NT2/D1 (cell line): Measurements from ENCODE around the gene AMZ1.

ENCODE experiments used
- DNase-seq: peaks from one replicate; pipeline ENCODE4 v3.0.0-alpha.2; 2011; ENCODE audit warnings: low read depth, low spot score
- H3K27me3 ChIP-seq: 2 replicates; pipeline ENCODE4 v1.6.0; 2011; ENCODE audit warnings: mild to moderate bottlenecking; ENCODE audit not compliant: insufficient read length, insufficient read depth
- H3K36me3 ChIP-seq: 2 replicates; pipeline ENCODE4 v1.6.1; 2011; ENCODE audit warnings: mild to moderate bottlenecking, low read length, mixed read lengths; ENCODE audit not compliant: insufficient read depth, insufficient read length
- H3K4me1 ChIP-seq: 2 replicates; pipeline ENCODE4 v1.5.1; 2011; ENCODE audit not compliant: insufficient read depth, insufficient read length
- H3K4me3 ChIP-seq: 2 replicates; pipeline ENCODE4 v1.5.1; 2011; ENCODE audit warnings: low read depth; ENCODE audit not compliant: insufficient read length
- H3K9ac ChIP-seq: 2 replicates; pipeline ENCODE4 v1.6.0; 2011; ENCODE audit warnings: low read depth; ENCODE audit not compliant: insufficient read length
- H3K9me3 ChIP-seq: 2 replicates; pipeline ENCODE4 v1.5.1; 2011; ENCODE audit warnings: mild to moderate bottlenecking, low read length; ENCODE audit not compliant: insufficient read depth
- SUZ12 ChIP-seq: IDR thresholded peaks from 2 replicates; pipeline ENCODE4 v1.6.1; 2011; ENCODE audit not compliant: insufficient read length, insufficient read depth; ENCODE audit errors: extremely low read depth
- YY1 ChIP-seq: IDR thresholded peaks from 2 replicates; pipeline ENCODE4 v1.6.1; 2011; ENCODE audit not compliant: insufficient read length, insufficient read depth
- ZNF274 ChIP-seq: IDR thresholded peaks from 2 replicates; pipeline ENCODE4 v1.6.1; 2011; ENCODE audit warnings: mild to moderate bottlenecking, low read depth, low read length

The AMZ1 gene

DNA sequence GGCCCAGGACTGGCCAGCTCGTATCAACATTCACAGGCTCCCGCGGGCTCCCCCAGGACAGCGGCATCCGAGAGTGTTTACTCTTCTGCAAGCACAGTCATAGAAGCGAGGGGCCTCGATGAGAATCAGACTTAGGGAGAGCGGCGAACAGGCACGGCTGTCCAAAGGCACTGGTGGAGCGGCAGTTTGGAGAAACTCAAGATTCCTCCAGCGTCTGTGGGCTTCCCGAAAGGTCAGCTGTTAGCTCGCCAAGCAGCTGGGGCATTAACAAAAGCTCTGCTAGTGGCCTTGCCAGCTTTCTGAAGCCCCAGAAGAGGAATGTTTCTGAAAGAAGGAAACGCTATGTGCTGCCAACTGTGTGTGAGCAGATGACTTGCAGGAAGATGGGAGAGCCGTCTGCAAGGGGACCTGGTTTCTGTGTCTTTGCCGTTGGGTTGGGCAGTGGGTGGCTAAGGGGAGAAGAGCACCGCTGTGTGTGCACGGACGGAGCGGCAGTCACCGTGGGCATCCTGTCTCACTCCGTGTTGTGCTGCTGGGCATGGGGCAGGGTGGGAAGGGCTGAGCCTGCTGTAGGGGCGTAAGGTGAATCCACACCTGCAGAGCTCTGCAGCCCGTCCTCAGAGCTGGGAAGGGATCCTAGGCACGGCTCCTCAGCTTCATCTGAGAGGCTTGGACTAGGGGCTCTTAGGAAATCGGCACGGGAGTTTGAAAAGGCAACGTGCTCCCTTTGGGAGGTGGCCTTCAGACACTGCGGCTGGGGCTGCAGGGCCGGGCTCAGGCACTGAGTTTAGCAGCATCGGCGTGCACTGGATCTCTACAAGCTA lies 42.1 kb downstream of the AMZ1 start:
- H3K36me3 ChIP-seq, result peaks cover 70% of the 10 kb centered on the region
- no peak overlapping the region for H3K4me3 ChIP-seq
- no peaks in the 10 kb centered on the region for H3K27me3 ChIP-seq
- peaks cover 18% of the 10 kb centered on the region for H3K4me1 ChIP-seq
- DNase-seq, result no peak
- TF ChIP-seq ZNF274 (no peak), SUZ12 (no peak), YY1 (no peak)
- H3K9ac ChIP-seq, result no peak overlapping the region
- H3K9me3 ChIP-seq, result no peaks in the 10 kb centered on the region; the same call in 1 of the 2 replicates

DNA sequence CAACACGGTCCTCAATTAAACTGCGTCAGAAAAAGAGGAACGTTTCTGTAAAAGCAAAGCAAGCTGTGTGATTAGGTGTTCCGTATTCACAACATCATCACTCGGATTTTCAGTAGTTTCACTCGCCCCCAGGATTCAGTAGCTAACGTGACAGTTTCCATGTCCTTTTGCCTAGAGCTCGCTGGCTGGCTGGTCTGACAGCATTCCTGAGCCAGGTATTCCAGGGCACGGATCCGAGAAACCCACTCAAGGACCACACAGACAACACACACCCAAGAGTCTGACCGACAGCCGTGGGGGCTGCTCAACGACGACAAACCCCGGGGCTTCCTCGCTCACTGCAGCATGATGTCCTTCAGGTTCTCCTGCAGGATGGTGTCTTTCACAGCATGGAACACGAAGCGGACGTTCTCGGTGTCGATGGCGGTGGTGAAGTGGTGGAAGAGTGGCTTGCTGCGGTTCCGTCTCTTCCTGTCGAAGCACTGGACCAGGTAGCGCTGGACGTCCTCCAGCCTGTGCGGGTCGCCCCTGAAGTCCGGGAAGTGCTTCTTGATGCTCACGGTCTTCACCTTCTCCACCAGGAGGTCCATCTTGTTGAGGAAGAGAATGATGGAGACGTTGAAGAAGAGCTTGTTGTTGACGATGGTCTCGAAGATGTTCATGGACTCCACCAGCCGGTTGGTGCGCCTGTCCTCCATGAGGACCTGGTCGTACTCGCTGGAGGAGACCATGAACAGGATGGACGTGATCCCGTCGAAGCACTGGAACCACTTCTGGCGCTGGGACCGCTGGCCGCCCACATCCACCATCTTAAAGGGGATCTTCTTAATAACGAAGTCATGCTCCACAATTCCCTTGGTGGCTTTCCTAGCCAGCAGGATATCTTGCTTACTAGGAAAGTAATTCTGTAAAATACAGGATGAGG lies 43.1 kb downstream of the AMZ1 start:
- Histone ChIP-seq H3K9me3 (no peaks in the 10 kb centered on the region; the same call in 1 of the 2 replicates), H3K36me3 (peaks cover 67% of the 10 kb centered on the region), H3K4me1 (peaks cover 20% of the 10 kb centered on the region), H3K9ac (no peak overlapping the region), H3K27me3 (no peaks in the 10 kb centered on the region), H3K4me3 (no peak overlapping the region)
- DNase-seq, result no peak
- TF ChIP-seq YY1, result no peak

- Histone ChIP-seq H3K9me3 (no peaks in the 10 kb centered on the region; the same call in 1 of the 2 replicates), H3K27me3 (no peaks in the 10 kb centered on the region), H3K9ac (no peak overlapping the region), H3K4me1 (peaks cover 20% of the 10 kb centered on the region), H3K4me3 (no peak overlapping the region), H3K36me3 (peaks cover 55% of the 10 kb centered on the region)
- TF ChIP-seq SUZ12, result no peak
- no peak for TF ChIP-seq ZNF274
- no peak for TF ChIP-seq YY1
- DNase-seq, result no peak
Observed at GRCh38 chr7:2732388-2732787, 44.4 kb downstream of the AMZ1 start.

DNA sequence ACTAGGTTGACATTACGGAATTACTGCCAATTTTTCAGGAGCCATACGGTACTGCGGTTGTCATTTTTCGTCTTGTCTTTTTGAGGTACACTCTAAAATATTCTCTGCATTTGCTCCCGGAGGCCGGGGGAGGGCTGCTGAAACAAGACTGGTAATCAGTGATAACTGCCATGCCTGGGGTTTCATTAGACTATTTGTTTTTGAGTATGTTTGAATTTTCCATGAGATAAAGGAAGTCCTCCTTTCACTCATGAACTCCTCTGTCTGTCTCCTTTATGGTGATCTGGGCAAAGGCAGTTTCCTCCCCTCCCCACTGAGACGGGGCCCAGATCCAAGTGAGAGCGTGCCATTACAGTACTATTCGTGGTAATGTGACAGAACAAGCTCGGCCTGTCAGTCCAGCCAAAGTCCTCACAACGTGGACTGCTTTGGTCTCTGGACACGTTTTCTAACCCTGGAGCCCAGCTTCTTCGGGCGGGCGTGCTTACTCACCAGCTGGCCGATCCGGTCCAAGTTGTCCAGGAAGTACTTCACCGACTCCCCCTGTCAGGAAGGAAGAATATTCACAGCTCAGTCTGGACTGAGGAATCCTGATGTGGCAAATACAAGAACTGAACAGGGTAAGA lies 45.1 kb downstream of the AMZ1 start:
- Histone ChIP-seq H3K9me3 (no peaks in the 10 kb centered on the region; the same call in 1 of the 2 replicates), H3K9ac (no peak overlapping the region), H3K36me3 (peaks cover 53% of the 10 kb centered on the region), H3K4me3 (no peak overlapping the region), H3K27me3 (no peaks in the 10 kb centered on the region), H3K4me1 (peaks cover 20% of the 10 kb centered on the region)
- no peak for TF ChIP-seq ZNF274
- no peak for TF ChIP-seq YY1
- no peak for TF ChIP-seq SUZ12
- DNase-seq, result no peak

- Histone ChIP-seq H3K27me3 (no peaks in the 10 kb centered on the region), H3K4me1 (peaks cover 15% of the 10 kb centered on the region), H3K9me3 (no peaks in the 10 kb centered on the region; the same call in 1 of the 2 replicates), H3K36me3 (peaks cover 48% of the 10 kb centered on the region), H3K9ac (no peak overlapping the region), H3K4me3 (no peak overlapping the region)
- TF ChIP-seq YY1, result no peak
- no peak for TF ChIP-seq ZNF274
- no peak for TF ChIP-seq SUZ12
- no peak for DNase-seq
Observed at GRCh38 chr7:2734084-2734686, 46.2 kb downstream of the AMZ1 start.

- Histone ChIP-seq H3K9ac (no peak overlapping the region), H3K27me3 (no peaks in the 10 kb centered on the region), H3K4me1 (peaks cover 14% of the 10 kb centered on the region), H3K9me3 (no peaks in the 10 kb centered on the region; the same call in 1 of the 2 replicates), H3K36me3 (peaks cover 45% of the 10 kb centered on the region), H3K4me3 (no peak overlapping the region)
- no peak for DNase-seq
- TF ChIP-seq ZNF274 (no peak), YY1 (no peak), SUZ12 (no peak)
Observed at GRCh38 chr7:2734751-2735571, 47.0 kb downstream of the AMZ1 start.
